Body of pancreas (tissue), 4 donors: ENCODE data around the gene TMCC3.

ENCODE experiments used
- POLR2A ChIP-seq, 3 donors: fragments of 450-650 bp; IDR thresholded peaks; one replicate each; pipeline ENCODE4 v1.6.1; 2016; ENCODE audit warnings: antibody characterized with exemption in 3 of 3, mild to moderate bottlenecking in 2 of 3
- TF ChIP-seq, protein P1 (sequence below), 7 experiments: fragments of 450-650 bp in 4 of 7; fragments of 200-600 bp in 3 of 7; sonication (generic) in 3 of 7; IDR thresholded peaks; one replicate each; pipeline ENCODE4 v1.5.1; 2016 to 2019; ENCODE audit warnings: antibody characterized with exemption in 7 of 7

DNA sequence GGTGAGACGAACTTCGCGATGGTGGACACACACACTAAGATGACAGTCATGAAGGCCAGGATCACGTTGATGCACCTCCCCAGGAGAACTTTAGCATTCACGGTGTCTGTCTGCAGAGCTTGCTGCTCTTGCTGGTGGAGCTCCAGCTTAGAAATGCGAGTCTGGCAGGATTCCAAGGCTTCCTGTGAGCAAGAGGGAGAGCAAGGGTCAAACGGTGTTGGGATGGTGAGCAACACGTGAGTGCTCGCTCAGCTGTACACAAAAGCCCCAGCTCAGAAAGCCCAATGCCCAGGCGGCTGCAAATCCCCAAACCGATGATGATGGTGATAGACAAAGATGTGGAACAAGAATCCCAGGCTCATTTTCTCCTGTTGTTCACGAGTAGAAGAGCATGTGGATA is 78.8 kb downstream of the TMCC3 start:
- TF ChIP-seq POLR2A (IDR thresholded peaks at IDR 0.05), result no peak
- TF ChIP-seq, protein P1, sequence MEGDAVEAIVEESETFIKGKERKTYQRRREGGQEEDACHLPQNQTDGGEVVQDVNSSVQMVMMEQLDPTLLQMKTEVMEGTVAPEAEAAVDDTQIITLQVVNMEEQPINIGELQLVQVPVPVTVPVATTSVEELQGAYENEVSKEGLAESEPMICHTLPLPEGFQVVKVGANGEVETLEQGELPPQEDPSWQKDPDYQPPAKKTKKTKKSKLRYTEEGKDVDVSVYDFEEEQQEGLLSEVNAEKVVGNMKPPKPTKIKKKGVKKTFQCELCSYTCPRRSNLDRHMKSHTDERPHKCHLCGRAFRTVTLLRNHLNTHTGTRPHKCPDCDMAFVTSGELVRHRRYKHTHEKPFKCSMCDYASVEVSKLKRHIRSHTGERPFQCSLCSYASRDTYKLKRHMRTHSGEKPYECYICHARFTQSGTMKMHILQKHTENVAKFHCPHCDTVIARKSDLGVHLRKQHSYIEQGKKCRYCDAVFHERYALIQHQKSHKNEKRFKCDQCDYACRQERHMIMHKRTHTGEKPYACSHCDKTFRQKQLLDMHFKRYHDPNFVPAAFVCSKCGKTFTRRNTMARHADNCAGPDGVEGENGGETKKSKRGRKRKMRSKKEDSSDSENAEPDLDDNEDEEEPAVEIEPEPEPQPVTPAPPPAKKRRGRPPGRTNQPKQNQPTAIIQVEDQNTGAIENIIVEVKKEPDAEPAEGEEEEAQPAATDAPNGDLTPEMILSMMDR (IDR thresholded peaks at IDR 0.05), result no peak
